ENCODE results near the gene TMEM229B.

TMEM229B gene

DNA sequence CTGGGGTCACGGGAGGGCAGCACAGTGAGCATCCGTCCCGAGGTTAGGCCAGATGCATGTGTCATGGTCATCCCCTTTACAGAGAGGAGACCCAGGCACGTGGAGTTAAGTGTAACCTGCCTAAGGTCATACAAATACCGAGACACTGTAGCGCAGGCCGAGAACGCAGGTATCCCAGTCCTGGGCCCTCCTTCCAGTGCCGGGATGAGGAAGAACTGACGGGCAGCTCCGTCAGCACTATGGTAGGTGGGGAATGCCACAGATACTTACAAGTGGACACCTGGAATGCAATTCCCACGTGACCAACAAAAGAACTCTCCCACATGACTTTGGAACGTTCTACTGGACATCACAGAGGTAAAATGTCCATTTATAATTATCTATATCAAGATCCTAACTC is 8.7 kb upstream of the TMEM229B start:
- peaks cover 24% of the 10 kb centered on the region for H3K27me3 Mint-ChIP-seq (ENCODE audit: low read depth, poor library complexity)
- no peak for DNase-seq
- TF ChIP-seq, protein P1, sequence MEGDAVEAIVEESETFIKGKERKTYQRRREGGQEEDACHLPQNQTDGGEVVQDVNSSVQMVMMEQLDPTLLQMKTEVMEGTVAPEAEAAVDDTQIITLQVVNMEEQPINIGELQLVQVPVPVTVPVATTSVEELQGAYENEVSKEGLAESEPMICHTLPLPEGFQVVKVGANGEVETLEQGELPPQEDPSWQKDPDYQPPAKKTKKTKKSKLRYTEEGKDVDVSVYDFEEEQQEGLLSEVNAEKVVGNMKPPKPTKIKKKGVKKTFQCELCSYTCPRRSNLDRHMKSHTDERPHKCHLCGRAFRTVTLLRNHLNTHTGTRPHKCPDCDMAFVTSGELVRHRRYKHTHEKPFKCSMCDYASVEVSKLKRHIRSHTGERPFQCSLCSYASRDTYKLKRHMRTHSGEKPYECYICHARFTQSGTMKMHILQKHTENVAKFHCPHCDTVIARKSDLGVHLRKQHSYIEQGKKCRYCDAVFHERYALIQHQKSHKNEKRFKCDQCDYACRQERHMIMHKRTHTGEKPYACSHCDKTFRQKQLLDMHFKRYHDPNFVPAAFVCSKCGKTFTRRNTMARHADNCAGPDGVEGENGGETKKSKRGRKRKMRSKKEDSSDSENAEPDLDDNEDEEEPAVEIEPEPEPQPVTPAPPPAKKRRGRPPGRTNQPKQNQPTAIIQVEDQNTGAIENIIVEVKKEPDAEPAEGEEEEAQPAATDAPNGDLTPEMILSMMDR (IDR thresholded peaks at IDR 0.05): no peak
- H3K4me3 Mint-ChIP-seq: no peak overlapping the region
- H3K9me3 Mint-ChIP-seq: peaks cover 14% of the 10 kb centered on the region
- no peak overlapping the region for H3K27ac Mint-ChIP-seq
- H3K36me3 Mint-ChIP-seq (ENCODE audit: low read depth): no peaks in the 10 kb centered on the region
- H3K4me1 Mint-ChIP-seq: no peaks in the 10 kb centered on the region

DNA sequence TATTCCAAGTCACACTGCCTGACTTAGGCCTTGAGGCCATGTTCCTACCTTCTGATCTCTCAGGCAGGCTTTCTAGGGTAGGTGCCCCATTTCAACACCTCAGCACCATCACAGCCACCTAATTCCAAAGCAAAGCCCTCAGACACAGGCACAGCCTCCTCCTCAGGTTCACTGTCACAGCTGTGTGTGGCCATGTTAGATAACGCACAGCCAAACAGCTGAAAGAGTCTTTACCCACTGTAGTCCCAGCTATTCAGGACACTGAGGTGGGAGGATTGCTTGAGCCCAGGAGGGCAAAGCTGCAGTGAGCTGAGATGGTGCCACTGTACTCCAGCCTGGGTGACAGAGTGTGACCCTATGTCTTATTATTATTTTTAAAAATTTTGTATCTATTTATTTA is 7.3 kb upstream of the TMEM229B start:
- peaks cover 14% of the 10 kb centered on the region for H3K9me3 Mint-ChIP-seq
- no peak overlapping the region for H3K4me3 Mint-ChIP-seq
- H3K36me3 Mint-ChIP-seq (ENCODE audit: low read depth): no peaks in the 10 kb centered on the region
- no peaks in the 10 kb centered on the region for H3K4me1 Mint-ChIP-seq
- H3K27ac Mint-ChIP-seq: no peak overlapping the region
- no peak for DNase-seq
- H3K27me3 Mint-ChIP-seq (ENCODE audit: low read depth, poor library complexity): peaks cover 22% of the 10 kb centered on the region
- TF ChIP-seq, protein P1 (IDR thresholded peaks at IDR 0.05): no peak

DNA sequence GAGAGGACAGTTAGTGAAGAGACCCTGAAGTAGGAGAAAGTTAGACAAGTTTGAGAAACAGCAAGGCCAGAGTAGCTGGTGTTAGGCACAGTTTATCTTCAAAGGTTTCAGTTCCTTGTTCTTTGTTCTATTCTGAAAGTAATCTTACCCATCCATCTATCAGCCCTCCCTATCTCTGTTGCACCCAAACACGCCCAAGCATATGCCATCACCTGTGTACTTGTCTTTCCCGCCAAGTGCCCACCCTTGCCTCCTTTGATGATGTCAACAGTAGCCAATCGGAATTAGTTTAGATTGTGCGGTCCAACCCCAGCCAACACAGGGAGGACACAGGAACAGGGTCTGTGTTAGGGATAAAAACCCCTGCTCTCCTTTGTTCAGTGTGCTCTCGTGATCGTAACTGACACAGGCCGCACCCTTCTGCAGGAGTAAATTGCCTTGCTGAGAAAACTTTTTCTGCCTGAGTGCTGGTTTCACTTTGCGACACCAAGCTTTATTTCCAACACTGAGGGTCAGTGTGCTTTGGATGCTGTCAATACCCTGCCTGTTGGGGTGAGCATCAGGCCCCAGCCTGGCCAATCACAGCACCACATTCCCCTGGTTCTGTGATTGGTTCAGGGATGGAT is 4.7 kb upstream of the TMEM229B start:
- Mint-ChIP-seq H3K4me3 (no peak overlapping the region), H3K27ac (no peak overlapping the region), H3K9me3 (peaks cover 14% of the 10 kb centered on the region), H3K4me1 (no peaks in the 10 kb centered on the region), H3K36me3 (ENCODE audit: low read depth) (no peaks in the 10 kb centered on the region), H3K27me3 (ENCODE audit: low read depth, poor library complexity) (peaks cover 16% of the 10 kb centered on the region)
- no peak for DNase-seq
- TF ChIP-seq, protein P1 (IDR thresholded peaks at IDR 0.05): no peak

DNA sequence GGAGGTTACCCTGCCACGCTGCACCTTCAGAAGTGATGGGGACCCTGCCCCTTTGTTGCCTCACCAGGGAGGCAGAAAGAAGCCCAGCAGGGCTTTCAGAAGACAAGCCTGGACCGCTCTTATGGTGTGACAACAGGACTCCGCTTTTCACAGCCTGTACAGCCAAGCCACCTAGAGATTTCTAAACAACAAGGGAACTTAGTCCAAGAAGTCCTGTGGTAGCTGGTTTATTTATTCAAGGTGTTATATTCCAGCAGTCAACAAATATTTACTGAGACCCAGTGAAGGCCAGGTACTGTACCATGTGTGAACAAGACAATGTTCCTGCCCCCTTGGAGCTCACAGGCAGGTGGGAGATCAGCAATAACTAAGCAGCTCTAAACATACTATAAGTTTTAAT is 4.0 kb upstream of the TMEM229B start:
- no peak for DNase-seq
- H3K4me1 Mint-ChIP-seq: peaks cover under 1% of the 10 kb centered on the region

DNA sequence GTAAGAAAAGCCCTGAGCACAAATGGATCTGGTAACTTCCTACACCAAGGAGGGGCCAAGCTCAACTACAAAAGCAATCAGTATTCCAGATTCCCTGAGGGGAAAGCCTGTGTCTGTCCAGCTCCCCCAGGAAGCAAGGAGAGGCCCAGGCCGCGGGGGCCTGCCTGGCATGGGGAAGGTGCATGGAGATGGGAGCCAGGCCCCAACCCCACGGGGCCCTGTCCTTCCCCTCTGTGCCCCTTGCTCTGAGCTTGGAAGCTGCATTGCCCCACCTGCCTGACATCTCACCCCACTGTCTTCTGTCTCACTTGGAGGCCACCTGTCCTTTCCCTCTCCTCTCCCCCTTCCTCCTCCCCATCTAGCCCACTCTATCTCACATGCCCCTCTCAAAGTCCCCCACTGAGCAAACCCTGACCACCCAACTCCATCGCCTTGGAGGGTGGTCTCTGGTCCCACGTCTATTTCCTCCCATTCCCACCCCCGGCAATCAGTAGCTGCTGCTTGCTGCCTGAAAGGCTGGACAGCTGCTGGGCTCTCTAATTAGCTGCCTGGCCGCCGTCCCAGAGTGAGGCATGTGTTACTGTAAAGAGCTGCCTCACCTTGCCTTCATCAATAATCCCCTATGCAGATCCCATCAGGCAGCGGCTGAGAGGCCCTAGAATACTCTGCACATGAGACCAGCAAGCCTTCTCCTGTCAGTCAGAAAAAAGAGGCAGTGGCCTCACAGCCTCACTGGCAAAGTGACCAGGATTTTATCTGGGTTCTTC is 3.4 kb upstream of the TMEM229B start:
- H3K4me3 Mint-ChIP-seq: no peak overlapping the region
- H3K4me1 Mint-ChIP-seq: peaks cover 4% of the 10 kb centered on the region
- no peak for DNase-seq
- no peaks in the 10 kb centered on the region for H3K36me3 Mint-ChIP-seq (ENCODE audit: low read depth)
- peak overlapping the region; percentile 13 for H3K27ac Mint-ChIP-seq
- peaks cover 14% of the 10 kb centered on the region for H3K9me3 Mint-ChIP-seq
- H3K27me3 Mint-ChIP-seq (ENCODE audit: low read depth, poor library complexity): peaks cover 7% of the 10 kb centered on the region
- TF ChIP-seq, protein P1 (IDR thresholded peaks at IDR 0.05): no peak

More for the DNA sequence above, 4.0 kb upstream of the TMEM229B start:
- Mint-ChIP-seq H3K4me3 (no peak overlapping the region), H3K9me3 (peaks cover 14% of the 10 kb centered on the region), H3K27ac (no peak overlapping the region), H3K27me3 (ENCODE audit: low read depth, poor library complexity) (peaks cover 12% of the 10 kb centered on the region), H3K36me3 (ENCODE audit: low read depth) (no peaks in the 10 kb centered on the region)
- TF ChIP-seq, protein P1 (IDR thresholded peaks at IDR 0.05): no peak

All from nephron progenitor cell (in vitro differentiated cells).